Transverse colon (tissue), 4 donors: ENCODE measurements around the gene HDAC9. TPM values are rescaled to one million over a fixed set of nuclear protein-coding genes. Genes with fewer than 3 reads are reported as not detected.

Experiments used
- DNase-seq: peaks from one replicate; pipeline ENCODE4 v3.0.0-alpha.2; 2019
- H3K27ac ChIP-seq, 4 donors: fragments of 200-600 bp; sonication (generic); 2 replicates each; pipeline ENCODE4 v1.5.1; 2016 to 2018; ENCODE audit warnings: inconsistent platforms in 4 of 4
- H3K27me3 ChIP-seq: fragments of 200-600 bp; sonication (generic); 2 replicates; pipeline ENCODE4 v1.5.1; 2017; ENCODE audit warnings: inconsistent platforms
- H3K36me3 ChIP-seq, 4 donors: fragments of 200-600 bp; sonication (generic); 2 replicates each; pipeline ENCODE4 v1.5.1; 2017 to 2019; ENCODE audit warnings: inconsistent platforms in 4 of 4
- H3K4me1 ChIP-seq, 4 donors: fragments of 200-600 bp; sonication (generic); 2 replicates each; pipeline ENCODE4 v1.5.1; 2017 to 2020; ENCODE audit warnings: inconsistent platforms in 4 of 4
- H3K4me3 ChIP-seq, 4 donors: fragments of 200-600 bp; sonication (generic); 1 replicate in 1 of 4; 2 replicates in 3 of 4; pipeline versions ENCODE4 v1.5.1 to v1.6.1; 2017 to 2019; ENCODE audit warnings: inconsistent platforms in 4 of 4
- H3K9me3 ChIP-seq, 2 donors: fragments of 200-600 bp; sonication (generic); 2 replicates each; pipeline ENCODE4 v1.5.1; 2017 to 2019; ENCODE audit warnings: inconsistent platforms in 2 of 2
- EP300 ChIP-seq: sonication (generic); formaldehyde crosslinking; IDR thresholded peaks from one replicate; pipeline ENCODE4 v1.6.1; 2017; ENCODE audit warnings: antibody characterized with exemption, low read depth
- POLR2A ChIP-seq: fragments of 450-650 bp; IDR thresholded peaks from one replicate; pipeline ENCODE4 v1.6.1; 2016; ENCODE audit warnings: antibody characterized with exemption, mild to moderate bottlenecking, moderate library complexity
- POLR2AphosphoS5 ChIP-seq, 3 donors: sonication (generic); formaldehyde crosslinking; IDR thresholded peaks; one replicate each; pipeline ENCODE4 v1.6.1; 2016; ENCODE audit warnings: antibody characterized with exemption in 3 of 3
- WGBS, 2 donors: methylation state at CpG; one replicate each; pipeline ENCODE4 v1.1.5; 2018; ENCODE audit warnings: low coverage in 1 of 2; 5-methylcytosine and 5-hydroxymethylcytosine counted together
- in situ Hi-C, 4 donors: fragments of 200-750 bp; cut with MboI; loops; one replicate each; pipeline versions ENCODE4 v1.15.0 to v1.15.1; 2017; ENCODE audit warnings: low sequenced_read_pairs in 3 of 4, low pct_ligation_motif_present in 1 of 4, low pct_unique_long_range_greater_than_20kb in 1 of 4
- intact Hi-C: fragments of 100-400 bp; cut with DNase I; formaldehyde crosslinking; loops from one replicate; pipeline ENCODE4 v1.15.1; 2023; ENCODE audit warnings: low total_unique reads
- total RNA-seq, 4 donors: library from RNA; depleted of rRNA; stranded (reverse); fragments of >200 nt; gene quantifications; one replicate each; pipeline ENCODE4 v1.1.0, GENCODE V29; 2016
- TF ChIP-seq, protein P1 (sequence below), 5 experiments: fragments of 200-600 bp in 3 of 5; fragments of 450-650 bp in 2 of 5; sonication (generic) in 3 of 5; IDR thresholded peaks; 1 replicate in 2 of 5; 2 replicates in 3 of 5; pipeline ENCODE4 v1.5.1; 2016 to 2017; ENCODE audit warnings: antibody characterized with exemption in 5 of 5, inconsistent platforms in 3 of 5, mild to moderate bottlenecking in 2 of 5, moderate library complexity in 1 of 5

HDAC9 gene
- total RNA-seq, 4 donors from 2014 or later = 6.0 to 47.5 (median 33.7) TPM

DNA sequence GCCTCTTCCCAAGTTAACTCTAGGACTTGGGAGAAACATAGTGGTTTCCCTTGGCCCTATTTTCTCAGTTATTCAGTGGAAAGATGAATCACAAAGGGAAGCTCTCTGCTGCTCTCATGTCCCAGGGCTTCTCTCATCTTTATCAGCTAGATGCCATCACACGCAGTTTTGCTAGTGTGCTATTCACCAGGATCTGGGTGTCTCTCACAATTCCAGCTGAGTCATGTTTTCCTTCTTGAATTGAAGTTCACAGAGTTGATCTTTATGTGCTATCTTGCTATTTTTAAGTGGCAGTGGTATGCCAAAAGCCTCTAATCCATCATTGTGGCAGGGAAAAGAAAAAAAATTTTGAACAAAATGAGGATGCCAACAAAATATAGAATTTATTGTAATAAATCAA is 520.6 kb downstream of the HDAC9 start:
- TF ChIP-seq, protein P1, sequence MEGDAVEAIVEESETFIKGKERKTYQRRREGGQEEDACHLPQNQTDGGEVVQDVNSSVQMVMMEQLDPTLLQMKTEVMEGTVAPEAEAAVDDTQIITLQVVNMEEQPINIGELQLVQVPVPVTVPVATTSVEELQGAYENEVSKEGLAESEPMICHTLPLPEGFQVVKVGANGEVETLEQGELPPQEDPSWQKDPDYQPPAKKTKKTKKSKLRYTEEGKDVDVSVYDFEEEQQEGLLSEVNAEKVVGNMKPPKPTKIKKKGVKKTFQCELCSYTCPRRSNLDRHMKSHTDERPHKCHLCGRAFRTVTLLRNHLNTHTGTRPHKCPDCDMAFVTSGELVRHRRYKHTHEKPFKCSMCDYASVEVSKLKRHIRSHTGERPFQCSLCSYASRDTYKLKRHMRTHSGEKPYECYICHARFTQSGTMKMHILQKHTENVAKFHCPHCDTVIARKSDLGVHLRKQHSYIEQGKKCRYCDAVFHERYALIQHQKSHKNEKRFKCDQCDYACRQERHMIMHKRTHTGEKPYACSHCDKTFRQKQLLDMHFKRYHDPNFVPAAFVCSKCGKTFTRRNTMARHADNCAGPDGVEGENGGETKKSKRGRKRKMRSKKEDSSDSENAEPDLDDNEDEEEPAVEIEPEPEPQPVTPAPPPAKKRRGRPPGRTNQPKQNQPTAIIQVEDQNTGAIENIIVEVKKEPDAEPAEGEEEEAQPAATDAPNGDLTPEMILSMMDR (IDR thresholded peaks at IDR 0.05) = no peak
- no peak for TF ChIP-seq EP300
- no peak for TF ChIP-seq POLR2A
- TF ChIP-seq POLR2AphosphoS5 (IDR thresholded peaks at IDR 0.05) = no peak
- intact Hi-C loops (no loop called here), in situ Hi-C loops (no loop called here)
- Histone ChIP-seq H3K27me3 (no peaks in the 10 kb centered on the region), H3K9me3 (peaks cover 0 to 4% of the 10 kb centered on the region in 2 donors), H3K36me3 (no peaks in the 10 kb centered on the region), H3K4me1 (no peaks in the 10 kb centered on the region), H3K4me3 (no peak overlapping the region), H3K27ac (no peak overlapping the region)
- 80 to 90% methylated on average over 1 of the region's 1 CpG for WGBS, 2 donors
- DNase-seq = no peak

DNA sequence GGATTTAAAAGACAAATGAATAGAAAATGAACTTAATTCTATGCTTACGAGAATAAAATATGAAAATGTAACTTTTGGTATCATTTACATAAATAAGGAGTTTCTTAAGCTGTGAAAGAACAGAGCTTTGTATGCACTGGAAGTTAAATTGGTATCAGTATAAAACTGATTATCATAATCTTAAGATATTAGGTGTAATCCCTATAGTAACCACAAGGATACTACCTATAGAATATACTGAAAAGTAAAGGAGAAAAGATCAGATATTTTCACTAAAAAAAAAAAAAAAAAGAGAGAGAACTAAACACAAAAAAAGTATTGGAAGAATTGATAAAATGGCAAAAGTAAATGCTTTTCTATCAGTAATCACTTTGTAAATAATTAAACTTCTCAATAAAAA is 521.8 kb downstream of the HDAC9 start:
- H3K4me1 ChIP-seq = no peaks in the 10 kb centered on the region
- DNase-seq = no peak
- no peaks in the 10 kb centered on the region for H3K27me3 ChIP-seq
- H3K36me3 ChIP-seq = no peaks in the 10 kb centered on the region
- H3K4me3 ChIP-seq = no peak overlapping the region
- 66 to 81% methylated on average over 1 of the region's 1 CpG for WGBS, 2 donors
- H3K9me3 ChIP-seq = peaks cover 0 to 4% of the 10 kb centered on the region in 2 donors
- in situ Hi-C loops (no loop called here), intact Hi-C loops (no loop called here)
- no peak overlapping the region for H3K27ac ChIP-seq
- TF ChIP-seq, protein P1 (IDR thresholded peaks at IDR 0.05) = peak in 2 of 5 experiments; percentile 2 to 11
- no peak for TF ChIP-seq EP300
- no peak for TF ChIP-seq POLR2A
- no peak for TF ChIP-seq POLR2AphosphoS5 (IDR thresholded peaks at IDR 0.05)

DNA sequence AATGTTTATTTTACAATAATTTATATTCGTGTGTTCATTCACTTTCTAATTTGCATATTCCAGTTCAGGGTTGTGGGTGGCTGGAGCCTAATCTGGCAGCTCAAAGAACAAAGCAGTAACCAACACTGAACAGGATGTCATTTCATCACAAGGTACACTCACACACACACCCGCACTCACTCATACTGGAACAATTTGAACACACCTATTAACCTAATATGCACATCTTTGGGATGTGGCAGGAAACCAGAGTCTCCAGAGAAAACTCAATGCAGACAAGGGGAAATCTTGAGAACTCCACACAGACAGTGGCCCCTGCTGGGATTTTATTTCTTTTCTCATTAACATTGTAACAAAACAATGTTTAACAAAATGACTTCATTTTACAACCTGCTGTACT is 524.5 kb downstream of the HDAC9 start:
- in situ Hi-C loops = no loop called here

DNA sequence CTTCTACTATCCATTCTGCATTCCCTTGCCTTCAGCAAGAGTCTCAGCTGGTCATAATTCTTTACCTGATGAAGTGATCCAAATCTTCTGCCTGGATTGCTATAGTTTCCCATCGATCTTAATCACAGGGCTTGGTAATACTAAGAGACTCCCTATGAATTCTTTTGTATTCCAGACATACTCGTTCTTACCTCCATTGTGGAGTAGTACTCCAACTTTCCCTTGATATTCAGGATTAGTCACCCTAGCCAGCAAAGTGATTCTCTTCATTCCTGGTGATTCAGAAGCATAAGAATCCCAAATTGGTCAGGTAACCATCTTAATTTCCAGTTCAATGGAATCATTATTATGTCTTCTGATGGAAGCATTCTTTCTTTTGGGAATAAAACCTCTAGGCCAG is 525.2 kb downstream of the HDAC9 start:
- Histone ChIP-seq H3K36me3 (no peaks in the 10 kb centered on the region), H3K4me3 (no peak overlapping the region), H3K4me1 (no peaks in the 10 kb centered on the region), H3K27ac (no peak overlapping the region), H3K9me3 (peaks cover 0 to 4% of the 10 kb centered on the region in 2 donors), H3K27me3 (no peaks in the 10 kb centered on the region)
- no peak for TF ChIP-seq EP300
- no peak for TF ChIP-seq POLR2AphosphoS5 (IDR thresholded peaks at IDR 0.05)
- TF ChIP-seq, protein P1 (IDR thresholded peaks at IDR 0.05) = no peak
- TF ChIP-seq POLR2A = no peak
- intact Hi-C loops (no loop called here), in situ Hi-C loops (no loop called here)
- WGBS, 2 donors = 55 to 66% methylated on average over 2 of the region's 2 CpGs
- no peak for DNase-seq

More for the DNA sequence above, 524.5 kb downstream of the HDAC9 start:
- Histone ChIP-seq H3K27ac (no peak overlapping the region), H3K4me1 (no peaks in the 10 kb centered on the region), H3K36me3 (no peaks in the 10 kb centered on the region), H3K9me3 (peaks cover 0 to 4% of the 10 kb centered on the region in 2 donors), H3K27me3 (no peaks in the 10 kb centered on the region), H3K4me3 (no peak overlapping the region)
- 47 to 62% methylated on average over 2 of the region's 2 CpGs for WGBS, 2 donors
- TF ChIP-seq, protein P1 (IDR thresholded peaks at IDR 0.05) = no peak
- TF ChIP-seq POLR2AphosphoS5 (IDR thresholded peaks at IDR 0.05) (no peak), EP300 (no peak), POLR2A (no peak)
- intact Hi-C loops = no loop called here
- DNase-seq = no peak
